ENCODE measurements around the gene ARMC6. TPM values are rescaled to one million over a fixed set of nuclear protein-coding genes. Genes with fewer than 3 reads are reported as not detected.

Gene ARMC6
- total and polyA plus RNA-seq, 2 of the 13 experiments (the other 11 are each of a cell fraction or from before 2014, with no cell fraction given) = 16.2 to 36.8 TPM

DNA sequence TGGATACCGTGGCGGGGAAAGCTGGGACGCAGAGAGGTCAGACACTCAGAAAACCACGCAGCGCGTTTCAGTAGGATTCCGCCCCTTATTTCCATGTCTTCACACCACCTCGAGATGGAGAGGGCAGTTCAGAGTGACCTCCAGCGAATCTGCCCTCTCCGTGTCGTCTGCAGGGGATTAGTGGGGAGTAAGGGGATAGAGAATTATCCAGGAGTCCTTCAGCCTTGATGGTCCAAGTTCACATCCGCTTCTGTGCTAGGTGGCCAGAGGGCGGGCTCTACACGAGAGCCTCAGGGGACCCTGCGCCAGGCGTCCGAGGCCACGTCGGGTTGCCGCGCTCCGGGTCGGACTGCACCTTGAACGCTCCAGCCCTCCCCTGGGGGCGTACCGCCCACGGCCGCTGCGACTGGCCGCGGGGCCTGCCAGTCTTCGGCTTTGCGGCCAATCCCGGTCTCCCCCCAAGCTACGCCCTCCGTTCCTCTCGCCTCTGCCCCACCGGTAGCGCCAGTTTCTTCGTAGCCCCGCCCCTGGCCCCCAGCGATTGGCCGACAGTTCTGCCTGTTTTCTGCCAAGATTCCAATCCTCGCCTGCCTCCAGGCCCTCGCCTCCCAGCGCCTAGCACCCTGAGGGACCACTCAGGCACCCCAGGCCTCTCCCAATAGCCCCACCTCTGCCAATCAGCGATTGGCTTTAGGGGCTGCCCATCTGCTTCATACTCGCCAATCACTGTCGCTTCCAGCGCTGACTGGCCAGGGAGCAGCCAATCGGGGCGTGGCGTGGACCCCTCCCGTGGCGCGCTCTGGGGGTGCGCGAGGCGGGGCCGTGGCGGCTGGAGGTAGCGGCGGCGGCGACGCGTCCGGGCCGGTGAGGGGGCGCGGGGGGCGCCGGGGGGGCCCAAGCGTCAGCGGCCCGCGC, 30.0 kb downstream of the ARMC6 start, which contains the start of gene SLC25A42 (continued):
- TF ChIP-seq, protein P1, sequence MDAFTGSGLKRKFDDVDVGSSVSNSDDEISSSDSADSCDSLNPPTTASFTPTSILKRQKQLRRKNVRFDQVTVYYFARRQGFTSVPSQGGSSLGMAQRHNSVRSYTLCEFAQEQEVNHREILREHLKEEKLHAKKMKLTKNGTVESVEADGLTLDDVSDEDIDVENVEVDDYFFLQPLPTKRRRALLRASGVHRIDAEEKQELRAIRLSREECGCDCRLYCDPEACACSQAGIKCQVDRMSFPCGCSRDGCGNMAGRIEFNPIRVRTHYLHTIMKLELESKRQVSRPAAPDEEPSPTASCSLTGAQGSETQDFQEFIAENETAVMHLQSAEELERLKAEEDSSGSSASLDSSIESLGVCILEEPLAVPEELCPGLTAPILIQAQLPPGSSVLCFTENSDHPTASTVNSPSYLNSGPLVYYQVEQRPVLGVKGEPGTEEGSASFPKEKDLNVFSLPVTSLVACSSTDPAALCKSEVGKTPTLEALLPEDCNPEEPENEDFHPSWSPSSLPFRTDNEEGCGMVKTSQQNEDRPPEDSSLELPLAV (CRISPR knock-in tag; conservative IDR thresholded peaks at IDR 0.05; ENCODE audit: low read depth) = no peak
- TF ChIP-seq, protein P2, sequence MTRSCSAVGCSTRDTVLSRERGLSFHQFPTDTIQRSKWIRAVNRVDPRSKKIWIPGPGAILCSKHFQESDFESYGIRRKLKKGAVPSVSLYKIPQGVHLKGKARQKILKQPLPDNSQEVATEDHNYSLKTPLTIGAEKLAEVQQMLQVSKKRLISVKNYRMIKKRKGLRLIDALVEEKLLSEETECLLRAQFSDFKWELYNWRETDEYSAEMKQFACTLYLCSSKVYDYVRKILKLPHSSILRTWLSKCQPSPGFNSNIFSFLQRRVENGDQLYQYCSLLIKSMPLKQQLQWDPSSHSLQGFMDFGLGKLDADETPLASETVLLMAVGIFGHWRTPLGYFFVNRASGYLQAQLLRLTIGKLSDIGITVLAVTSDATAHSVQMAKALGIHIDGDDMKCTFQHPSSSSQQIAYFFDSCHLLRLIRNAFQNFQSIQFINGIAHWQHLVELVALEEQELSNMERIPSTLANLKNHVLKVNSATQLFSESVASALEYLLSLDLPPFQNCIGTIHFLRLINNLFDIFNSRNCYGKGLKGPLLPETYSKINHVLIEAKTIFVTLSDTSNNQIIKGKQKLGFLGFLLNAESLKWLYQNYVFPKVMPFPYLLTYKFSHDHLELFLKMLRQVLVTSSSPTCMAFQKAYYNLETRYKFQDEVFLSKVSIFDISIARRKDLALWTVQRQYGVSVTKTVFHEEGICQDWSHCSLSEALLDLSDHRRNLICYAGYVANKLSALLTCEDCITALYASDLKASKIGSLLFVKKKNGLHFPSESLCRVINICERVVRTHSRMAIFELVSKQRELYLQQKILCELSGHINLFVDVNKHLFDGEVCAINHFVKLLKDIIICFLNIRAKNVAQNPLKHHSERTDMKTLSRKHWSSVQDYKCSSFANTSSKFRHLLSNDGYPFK (CRISPR knock-in tag; IDR thresholded peaks at IDR 0.05; ENCODE audit: borderline replicate concordance) = peak; percentile 80
- peak; percentile 75; the same call in 1 of the 2 replicates for TF ChIP-seq NCOR1 (IDR thresholded peaks at IDR 0.05; ENCODE audit: borderline replicate concordance, low read length)
- TF ChIP-seq, protein P3, sequence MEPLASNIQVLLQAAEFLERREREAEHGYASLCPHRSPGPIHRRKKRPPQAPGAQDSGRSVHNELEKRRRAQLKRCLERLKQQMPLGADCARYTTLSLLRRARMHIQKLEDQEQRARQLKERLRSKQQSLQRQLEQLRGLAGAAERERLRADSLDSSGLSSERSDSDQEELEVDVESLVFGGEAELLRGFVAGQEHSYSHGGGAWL (CRISPR knock-in tag; IDR thresholded peaks at IDR 0.05) = 0 out of 2 replicates have a peak, but pooled peaks have one; percentile 23
- TF ChIP-seq ZBTB3 (CRISPR knock-in tag; IDR thresholded peaks at IDR 0.05; ENCODE audit: borderline replicate concordance, low read depth) = 0 out of 2 replicates have a peak, but pooled peaks have one; percentile 29
- TF ChIP-seq PHF21A (CRISPR knock-in tag; IDR thresholded peaks at IDR 0.05) = peak; percentile 70; the same call in 1 of the 2 replicates
- 0 out of 2 replicates have a peak, but pooled peaks have one; percentile 60 for TF ChIP-seq ZBTB7B (CRISPR knock-in tag; IDR thresholded peaks at IDR 0.05)
- TF ChIP-seq, protein P4, sequence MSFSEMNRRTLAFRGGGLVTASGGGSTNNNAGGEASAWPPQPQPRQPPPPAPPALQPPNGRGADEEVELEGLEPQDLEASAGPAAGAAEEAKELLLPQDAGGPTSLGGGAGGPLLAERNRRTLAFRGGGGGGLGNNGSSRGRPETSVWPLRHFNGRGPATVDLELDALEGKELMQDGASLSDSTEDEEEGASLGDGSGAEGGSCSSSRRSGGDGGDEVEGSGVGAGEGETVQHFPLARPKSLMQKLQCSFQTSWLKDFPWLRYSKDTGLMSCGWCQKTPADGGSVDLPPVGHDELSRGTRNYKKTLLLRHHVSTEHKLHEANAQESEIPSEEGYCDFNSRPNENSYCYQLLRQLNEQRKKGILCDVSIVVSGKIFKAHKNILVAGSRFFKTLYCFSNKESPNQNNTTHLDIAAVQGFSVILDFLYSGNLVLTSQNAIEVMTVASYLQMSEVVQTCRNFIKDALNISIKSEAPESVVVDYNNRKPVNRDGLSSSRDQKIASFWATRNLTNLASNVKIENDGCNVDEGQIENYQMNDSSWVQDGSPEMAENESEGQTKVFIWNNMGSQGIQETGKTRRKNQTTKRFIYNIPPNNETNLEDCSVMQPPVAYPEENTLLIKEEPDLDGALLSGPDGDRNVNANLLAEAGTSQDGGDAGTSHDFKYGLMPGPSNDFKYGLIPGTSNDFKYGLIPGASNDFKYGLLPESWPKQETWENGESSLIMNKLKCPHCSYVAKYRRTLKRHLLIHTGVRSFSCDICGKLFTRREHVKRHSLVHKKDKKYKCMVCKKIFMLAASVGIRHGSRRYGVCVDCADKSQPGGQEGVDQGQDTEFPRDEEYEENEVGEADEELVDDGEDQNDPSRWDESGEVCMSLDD (CRISPR knock-in tag; IDR thresholded peaks at IDR 0.05; ENCODE audit: borderline replicate concordance) = peak; percentile 52; the same call in 1 of the 2 replicates
- TF ChIP-seq TSC22D2 (CRISPR knock-in tag; IDR thresholded peaks at IDR 0.05; ENCODE audit: borderline replicate concordance) = 0 out of 2 replicates have a peak, but pooled peaks have one; percentile 25
- peak; percentile 3 for TF ChIP-seq FOSL2 (CRISPR knock-in tag; IDR thresholded peaks at IDR 0.05)
- no peak; the same call in none of the 2 replicates for TF ChIP-seq SP5 (CRISPR knock-in tag; IDR thresholded peaks at IDR 0.05; ENCODE audit: borderline replicate concordance, low read depth)
- TF ChIP-seq ZNF891 (CRISPR knock-in tag; IDR thresholded peaks at IDR 0.05) = peak; percentile 24
- 0 out of 2 replicates have a peak, but pooled peaks have one; percentile 19 for TF ChIP-seq POGZ (CRISPR knock-in tag; IDR thresholded peaks at IDR 0.05)
- no peak for TF ChIP-seq FOSL1 (CRISPR knock-in tag; IDR thresholded peaks at IDR 0.05; ENCODE audit: borderline replicate concordance)
- TF ChIP-seq, protein P5, sequence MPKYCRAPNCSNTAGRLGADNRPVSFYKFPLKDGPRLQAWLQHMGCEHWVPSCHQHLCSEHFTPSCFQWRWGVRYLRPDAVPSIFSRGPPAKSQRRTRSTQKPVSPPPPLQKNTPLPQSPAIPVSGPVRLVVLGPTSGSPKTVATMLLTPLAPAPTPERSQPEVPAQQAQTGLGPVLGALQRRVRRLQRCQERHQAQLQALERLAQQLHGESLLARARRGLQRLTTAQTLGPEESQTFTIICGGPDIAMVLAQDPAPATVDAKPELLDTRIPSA (CRISPR knock-in tag; IDR thresholded peaks at IDR 0.05; ENCODE audit: borderline replicate concordance) = no peak
- peak; percentile 60; the same call in 1 of the 2 replicates for TF ChIP-seq TAF1 (CRISPR knock-in tag; IDR thresholded peaks at IDR 0.05)
- TF ChIP-seq, protein P6, sequence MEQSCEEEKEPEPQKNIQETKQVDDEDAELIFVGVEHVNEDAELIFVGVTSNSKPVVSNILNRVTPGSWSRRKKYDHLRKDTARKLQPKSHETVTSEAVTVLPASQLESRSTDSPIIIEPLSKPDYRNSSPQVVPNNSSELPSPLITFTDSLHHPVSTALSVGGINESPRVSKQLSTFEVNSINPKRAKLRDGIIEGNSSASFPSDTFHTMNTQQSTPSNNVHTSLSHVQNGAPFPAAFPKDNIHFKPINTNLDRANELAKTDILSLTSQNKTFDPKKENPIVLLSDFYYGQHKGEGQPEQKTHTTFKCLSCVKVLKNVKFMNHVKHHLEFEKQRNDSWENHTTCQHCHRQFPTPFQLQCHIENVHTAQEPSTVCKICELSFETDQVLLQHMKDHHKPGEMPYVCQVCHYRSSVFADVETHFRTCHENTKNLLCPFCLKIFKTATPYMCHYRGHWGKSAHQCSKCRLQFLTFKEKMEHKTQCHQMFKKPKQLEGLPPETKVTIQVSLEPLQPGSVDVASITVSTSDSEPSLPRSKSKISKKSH (CRISPR knock-in tag; IDR thresholded peaks at IDR 0.05; ENCODE audit: borderline replicate concordance) = peak; percentile 84; the same call in 1 of the 2 replicates

Data from HepG2 (cell line).